Osteoblast (primary cell): ENCODE results near the gene ZNF560. TPM values are rescaled to one million over a fixed set of nuclear protein-coding genes. Genes with fewer than 3 reads are reported as not detected.
A peak's percentile ranks its signal among the peaks of the same experiment; 100 is the strongest.

Experiments used
- DNase-seq: peaks from one replicate; pipeline ENCODE4 v3.0.0; 2011; ENCODE audit warnings: low spot score, mixed read lengths; ENCODE audit not compliant: insufficient read length; ENCODE audit errors: missing footprints
- H2AFZ ChIP-seq: 2 replicates; pipeline ENCODE4 v1.6.0; 2011; ENCODE audit warnings: mild to moderate bottlenecking, low read length
- H3K27ac ChIP-seq: 2 replicates; pipeline ENCODE4 v1.5.1; 2011; ENCODE audit warnings: mild to moderate bottlenecking, low read depth, low read length, moderate library complexity
- H3K27me3 ChIP-seq: 2 replicates; pipeline ENCODE4 v1.6.0; 2012; ENCODE audit warnings: mild to moderate bottlenecking, control low read depth, inconsistent platforms, low read length, moderate library complexity; ENCODE audit not compliant: insufficient read depth
- H3K36me3 ChIP-seq: 2 replicates; pipeline ENCODE4 v1.5.1; 2011; ENCODE audit warnings: mild to moderate bottlenecking, low read length, control low read depth, moderate library complexity; ENCODE audit not compliant: insufficient read depth
- H3K4me1 ChIP-seq: 2 replicates; pipeline ENCODE4 v1.5.1; 2011; ENCODE audit warnings: mild to moderate bottlenecking, low read length, control low read depth, moderate library complexity; ENCODE audit not compliant: insufficient read depth
- H3K4me2 ChIP-seq: 2 replicates; pipeline ENCODE4 v1.6.0; 2011; ENCODE audit warnings: mild to moderate bottlenecking, low read length; ENCODE audit not compliant: insufficient read depth
- H3K4me3 ChIP-seq: fragments of 200-600 bp; sonication (generic); 3 replicates; pipeline ENCODE4 v1.5.1; 2012; ENCODE audit warnings: mild to moderate bottlenecking, low read length, inconsistent platforms; ENCODE audit not compliant: insufficient read depth
- H3K79me2 ChIP-seq: 2 replicates; pipeline ENCODE4 v1.6.0; 2012; ENCODE audit warnings: mild to moderate bottlenecking, low read length, control low read depth, inconsistent platforms; ENCODE audit not compliant: insufficient read depth
- H3K9me3 ChIP-seq: 2 replicates; pipeline ENCODE4 v1.5.1; 2011; ENCODE audit warnings: low read depth, low read length, control low read depth
- H4K20me1 ChIP-seq: 2 replicates; pipeline ENCODE4 v1.6.0; 2012; ENCODE audit warnings: mild to moderate bottlenecking, low read length, control low read depth; ENCODE audit not compliant: insufficient read depth
- CTCF ChIP-seq: IDR thresholded peaks from 2 replicates; pipeline ENCODE4 v1.5.1; 2011; ENCODE audit warnings: mild to moderate bottlenecking, low read depth, low read length, moderate library complexity; ENCODE audit errors: extremely low read depth
- total RNA-seq: library from RNA; depleted of rRNA; stranded (reverse); fragments of >200 nt; gene quantifications from 2 replicates; pipeline ENCODE4 v1.2.3, GENCODE V29; 2012

ZNF560 gene
- total RNA-seq, 1 donor: 0.36 TPM

- peak within 1 kb of the TSS; percentile 99 for H2AFZ ChIP-seq
- peak within 1 kb of the TSS; percentile 90 for H3K4me2 ChIP-seq
- DNase-seq: peak; percentile 98
- TF ChIP-seq CTCF: no peak
- peak within 1 kb of the TSS; percentile 82 for H3K4me3 ChIP-seq
- peaks cover 4% of the 10 kb centered on the region for H3K4me1 ChIP-seq
- no peaks in the 10 kb centered on the region for H4K20me1 ChIP-seq
- peaks cover 11% of the 10 kb centered on the region for H3K9me3 ChIP-seq
- H3K27me3 ChIP-seq: no peaks in the 10 kb centered on the region
- peak within 1 kb of the TSS; percentile 92 for H3K27ac ChIP-seq
- H3K79me2 ChIP-seq: peaks cover 28% of the 10 kb centered on the region
- peaks cover 31% of the 10 kb centered on the region for H3K36me3 ChIP-seq
Observed at GRCh38 chr19:9538183-9539058, 40.0 kb upstream of the ZNF560 start, which contains the start of gene ZNF426. TSS of gene ZNF426 (minus strand) at chr19:9538645. CDS start at chr19:9536232, 2,413 bp downstream.

GRCh38 chr19:9535934-9536333, 37.5 kb upstream of the ZNF560 start:
- Histone ChIP-seq H3K79me2 (peaks cover 28% of the 10 kb centered on the region), H3K4me3 (no peak overlapping the region), H3K27me3 (no peaks in the 10 kb centered on the region), H3K36me3 (peaks cover 56% of the 10 kb centered on the region), H3K4me2 (no peak overlapping the region), H3K9me3 (peaks cover 27% of the 10 kb centered on the region), H3K27ac (no peak overlapping the region), H2AFZ (no peak overlapping the region), H3K4me1 (peaks cover 4% of the 10 kb centered on the region), H4K20me1 (no peaks in the 10 kb centered on the region)
- no peak for DNase-seq
- TF ChIP-seq CTCF: no peak

- Histone ChIP-seq H3K4me3 (no peak overlapping the region), H3K27ac (no peak overlapping the region), H3K27me3 (no peaks in the 10 kb centered on the region), H3K36me3 (peaks cover 95% of the 10 kb centered on the region), H3K9me3 (peaks cover 62% of the 10 kb centered on the region), H3K4me2 (no peak overlapping the region), H2AFZ (no peak overlapping the region), H3K4me1 (no peaks in the 10 kb centered on the region), H4K20me1 (no peaks in the 10 kb centered on the region), H3K79me2 (peaks cover 12% of the 10 kb centered on the region)
- TF ChIP-seq CTCF: no peak
- no peak for DNase-seq
Observed at GRCh38 chr19:9531933-9532332, 33.5 kb upstream of the ZNF560 start.

GRCh38 chr19:9528757-9529336, 30.4 kb upstream of the ZNF560 start:
- Histone ChIP-seq H3K4me2 (no peak overlapping the region), H3K9me3 (peaks cover 71% of the 10 kb centered on the region), H3K4me1 (no peaks in the 10 kb centered on the region), H3K79me2 (no peaks in the 10 kb centered on the region), H4K20me1 (no peaks in the 10 kb centered on the region), H3K36me3 (peaks cover 73% of the 10 kb centered on the region), H3K27ac (no peak overlapping the region), H3K27me3 (no peaks in the 10 kb centered on the region), H3K4me3 (no peak overlapping the region), H2AFZ (no peak overlapping the region)
- no peak for TF ChIP-seq CTCF
- DNase-seq: no peak
